Suppressor macrophage treated with lipopolysaccharide for 1 hour (primary cell): Measurements from ENCODE around the gene SRP54.
"Not testable (repeated sequence)": the region's sequence is repeated elsewhere in the genome, so short reads cannot be mapped to it uniquely, and the experiment has no call there.

Experiments
- DNase-seq, 3 donors: peaks; one replicate each; pipeline ENCODE4 v3.0.0-alpha.2; 2020 to 2022

SRP54 gene

DNA sequence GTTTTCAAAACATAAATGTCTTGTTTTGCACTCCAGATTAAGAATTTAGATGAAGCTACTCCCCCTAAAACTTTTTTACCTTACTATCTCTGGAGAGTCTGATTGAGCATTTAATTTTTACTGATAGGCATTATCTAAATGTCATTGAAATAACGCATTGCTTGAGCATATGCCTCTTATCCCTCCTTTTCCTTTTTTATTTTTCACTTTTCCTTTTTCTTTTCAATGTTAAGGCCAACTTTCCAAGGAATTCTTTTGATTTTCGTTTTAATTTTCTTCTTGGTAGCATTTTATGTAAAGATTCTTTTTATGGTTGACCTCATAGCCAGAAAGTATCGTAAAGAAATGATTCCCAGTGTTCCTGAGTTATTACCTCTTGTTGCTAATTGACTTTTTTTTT, 2.9 kb downstream of the SRP54 start:
- no peak for DNase-seq

DNA sequence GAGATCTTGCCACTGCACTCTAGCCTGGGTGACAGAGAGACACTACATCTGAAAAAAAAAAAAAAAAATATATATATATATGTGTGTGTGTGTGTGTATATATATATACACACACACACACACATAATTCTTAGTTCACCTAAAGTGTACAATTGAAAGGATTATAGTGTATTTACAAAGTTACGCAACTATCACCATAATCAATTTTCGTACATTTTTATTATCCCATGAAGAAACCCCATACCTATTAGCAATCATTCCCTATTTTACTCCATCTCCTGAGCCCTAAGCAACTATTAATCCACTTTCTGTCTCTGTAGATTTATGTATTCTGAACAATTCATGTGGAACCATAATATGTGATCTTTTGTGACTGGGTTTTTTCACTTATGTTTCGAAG, 4.4 kb downstream of the SRP54 start:
- DNase-seq = no peak

DNA sequence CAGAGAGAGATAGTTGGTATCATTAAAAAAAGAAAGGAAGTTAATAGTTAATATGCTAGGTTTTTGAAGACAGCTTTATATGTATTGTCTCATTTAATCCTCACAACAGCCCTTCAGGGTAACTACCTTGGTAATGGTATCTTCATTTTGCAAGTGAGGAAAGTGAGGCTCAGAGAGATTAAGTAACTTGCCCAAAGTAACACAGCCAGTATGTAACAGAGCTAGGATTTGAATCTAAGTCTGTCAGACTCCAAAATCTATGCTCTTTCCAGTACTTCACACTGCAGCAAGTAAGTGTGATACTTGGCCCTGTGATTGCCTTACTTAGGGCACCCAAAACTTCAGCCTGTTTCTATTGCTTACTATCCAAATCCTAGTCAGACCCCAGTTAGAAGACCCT, 7.0 kb downstream of the SRP54 start:
- DNase-seq = no peak

DNA sequence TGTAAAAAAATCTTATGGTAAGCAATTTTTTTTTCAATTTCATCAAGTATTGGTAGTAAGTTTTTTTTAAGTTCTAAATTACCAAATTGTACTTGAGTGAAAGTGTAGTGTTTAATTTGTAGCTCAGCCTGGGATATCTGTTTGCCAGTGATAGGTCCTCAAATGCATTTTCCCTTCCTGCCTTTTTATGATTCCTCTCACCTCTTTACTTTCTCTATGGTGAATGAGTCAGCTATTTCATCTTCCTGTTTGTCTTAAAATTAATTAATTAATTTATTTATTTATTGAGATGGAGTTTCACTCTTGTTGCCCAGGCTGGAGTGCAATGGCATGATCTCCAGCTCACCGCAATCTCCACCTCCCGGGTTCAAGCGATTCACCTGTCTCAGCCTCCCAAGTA, 10.6 kb downstream of the SRP54 start:
- DNase-seq = no peak

DNA sequence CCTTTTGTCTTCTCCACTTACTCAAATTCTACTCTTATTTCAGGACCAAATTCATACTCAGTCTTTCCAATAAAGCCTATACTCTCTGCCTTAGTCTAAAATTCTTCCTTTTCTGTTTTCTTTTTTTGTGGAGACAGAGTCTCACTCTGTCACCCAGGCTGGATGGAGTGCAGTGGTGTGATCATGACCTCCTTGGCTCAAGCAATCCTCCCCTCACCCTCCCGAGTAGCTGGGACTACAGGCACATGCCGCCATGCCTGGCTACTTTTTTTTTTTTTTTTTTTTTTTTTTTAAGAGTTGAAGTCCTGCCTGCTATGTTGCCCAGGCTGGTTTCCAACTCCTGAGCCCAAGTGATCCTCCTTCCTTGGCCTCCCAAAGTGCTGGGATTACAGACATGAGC, 11.9 kb downstream of the SRP54 start:
- DNase-seq = no peak

DNA sequence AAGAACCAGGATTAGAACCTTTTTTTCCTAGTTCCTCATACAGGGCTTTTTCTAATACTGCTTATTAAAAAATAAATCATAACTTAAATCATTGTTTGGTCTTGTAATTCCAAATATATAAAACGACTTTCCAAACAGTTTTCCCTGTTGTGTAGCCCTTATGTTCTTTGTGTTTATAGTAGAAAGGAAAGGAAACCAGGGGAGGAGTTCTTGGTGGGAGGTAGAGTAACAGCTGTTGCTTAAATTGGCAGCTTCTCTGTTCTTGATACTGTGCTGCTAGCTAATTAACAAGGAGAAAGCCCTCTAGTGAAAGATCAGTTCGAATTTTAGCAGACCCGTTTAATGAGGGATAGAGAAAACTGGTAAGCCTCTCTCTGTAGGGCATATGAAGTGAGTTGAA, 15.0 kb downstream of the SRP54 start:
- no peak for DNase-seq

DNA sequence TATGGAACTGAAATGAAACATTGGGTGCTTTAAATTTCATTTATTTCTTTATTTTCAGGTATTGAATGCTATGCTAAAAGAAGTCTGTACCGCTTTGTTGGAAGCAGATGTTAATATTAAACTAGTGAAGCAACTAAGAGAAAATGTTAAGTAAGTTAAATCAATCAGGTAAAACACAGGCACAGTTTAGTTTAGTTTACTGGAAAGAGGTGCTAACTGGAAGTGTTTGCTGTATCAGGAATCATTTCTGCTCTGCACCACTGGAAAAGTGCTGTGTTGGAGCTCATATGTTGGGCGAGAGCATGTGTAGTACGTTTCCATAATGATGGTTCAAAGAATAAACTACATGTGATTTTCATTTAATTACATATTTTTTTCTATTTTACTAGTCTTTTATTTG, 16.7 kb downstream of the SRP54 start:
- DNase-seq = no peak

DNA sequence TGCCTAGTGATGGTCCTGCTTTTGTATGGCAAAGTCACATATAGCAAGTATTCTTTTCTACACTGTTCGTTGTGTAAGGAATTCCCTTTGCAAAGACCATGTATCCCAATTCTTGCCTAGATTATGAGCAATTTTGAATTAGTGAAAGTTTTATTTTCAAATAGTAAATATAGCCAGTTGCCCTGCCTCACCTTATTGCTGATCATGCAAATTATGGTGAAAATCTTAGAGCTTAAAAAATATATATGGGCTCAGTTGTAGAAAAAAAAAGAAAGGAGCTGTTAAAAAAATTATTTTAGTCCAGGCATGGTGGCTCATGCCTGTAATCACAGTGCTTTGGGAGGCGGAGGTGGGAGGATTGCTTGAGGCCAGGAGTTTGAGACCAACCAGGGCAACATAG, 18.8 kb downstream of the SRP54 start:
- DNase-seq = no peak

DNA sequence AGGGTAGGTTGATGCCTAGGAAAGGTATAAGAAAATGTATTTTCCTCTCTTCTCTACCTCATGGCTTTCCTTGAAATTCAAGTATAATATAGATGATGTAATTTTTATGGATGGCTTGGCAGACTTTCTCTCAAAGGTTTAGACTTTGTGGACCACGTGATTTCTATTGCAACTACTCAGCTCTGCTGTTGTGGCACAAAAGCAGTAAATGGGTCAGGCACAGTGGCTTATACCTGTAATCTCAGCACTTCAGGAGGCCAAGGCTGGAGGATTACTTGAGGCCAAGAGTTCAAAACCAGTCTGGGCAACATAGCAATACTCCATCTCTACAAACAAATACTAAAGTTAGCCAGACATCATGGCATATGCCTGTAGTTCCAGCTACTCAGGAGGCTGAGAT, 22.0 kb downstream of the SRP54 start:
- DNase-seq = no peak

DNA sequence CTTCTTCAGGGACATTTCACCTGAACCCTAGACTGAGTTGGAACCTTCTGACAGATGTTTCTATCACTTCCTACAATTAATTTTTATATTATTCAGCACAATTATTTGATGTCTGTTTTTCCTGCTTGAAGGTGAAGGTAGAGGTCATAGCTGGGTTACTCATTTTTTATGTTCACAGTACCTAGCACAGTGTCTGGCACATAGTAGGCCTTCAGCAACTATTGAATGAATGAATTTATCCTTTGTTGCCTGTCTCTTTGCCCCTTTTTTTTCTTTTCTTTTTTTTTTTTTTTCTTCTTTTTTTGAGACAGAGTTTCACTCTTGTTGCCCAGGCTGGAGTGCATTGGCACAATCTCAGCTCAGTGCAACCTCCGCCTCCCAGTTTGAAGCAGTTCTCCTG, 33.8 kb downstream of the SRP54 start:
- no peak for DNase-seq

DNA sequence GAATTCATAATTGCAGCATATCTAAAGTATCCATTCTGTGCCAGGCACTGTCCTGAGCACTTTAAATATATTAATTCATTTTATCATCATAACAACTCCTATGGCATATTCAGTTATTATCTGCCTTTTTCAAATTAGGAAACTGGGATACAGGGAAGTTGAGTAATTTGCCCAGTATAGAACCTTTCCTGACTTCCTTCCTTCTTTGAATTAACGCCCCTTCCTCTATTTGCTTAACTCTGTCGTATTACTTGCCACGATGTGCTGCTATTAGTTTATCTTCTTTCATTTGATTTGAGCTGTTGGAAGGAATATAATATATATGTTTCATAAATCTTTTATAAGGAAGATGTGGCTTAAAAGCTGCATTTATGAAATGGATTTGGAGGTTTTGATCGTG, 37.9 kb downstream of the SRP54 start:
- peak in 2 of 3 donors; percentile 19 to 31 for DNase-seq

DNA sequence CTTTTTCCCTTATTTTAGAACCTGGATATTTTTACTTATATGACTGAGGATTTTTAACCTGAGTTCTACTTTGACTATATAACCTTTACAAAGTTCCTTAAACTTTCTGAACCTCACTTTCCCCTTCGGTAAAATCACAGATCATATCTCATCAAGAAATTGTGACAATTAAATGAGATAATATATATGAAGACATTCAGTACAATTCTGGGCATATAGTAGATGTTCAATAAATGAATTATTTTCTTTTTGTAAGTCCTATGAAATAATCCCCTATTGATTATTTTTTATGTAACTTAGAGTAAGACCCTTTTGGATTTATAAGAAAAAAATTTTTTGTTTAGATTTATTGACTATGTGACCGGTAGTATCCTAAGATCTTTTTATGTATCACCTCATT, 45.6 kb downstream of the SRP54 start:
- DNase-seq = no peak

DNA sequence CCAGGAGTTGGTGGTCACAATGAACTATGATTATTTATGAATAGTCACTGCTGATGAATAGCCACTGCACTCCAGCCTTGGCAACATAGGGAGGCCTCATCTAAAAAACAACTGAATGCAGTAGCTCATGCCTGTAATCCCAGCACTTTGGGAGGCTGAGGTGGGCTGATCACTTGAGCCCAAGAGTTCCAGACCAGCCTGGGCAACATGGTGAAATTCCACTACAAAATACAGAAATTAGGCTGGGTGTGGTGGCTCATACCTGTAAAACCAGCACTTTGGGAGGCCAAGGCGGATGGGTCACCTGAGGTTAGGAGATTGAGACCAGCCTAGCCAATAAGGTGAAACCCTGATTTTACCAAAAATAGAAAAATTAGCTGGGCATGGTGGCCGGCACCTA, 49.8 kb downstream of the SRP54 start:
- no peak for DNase-seq

DNA sequence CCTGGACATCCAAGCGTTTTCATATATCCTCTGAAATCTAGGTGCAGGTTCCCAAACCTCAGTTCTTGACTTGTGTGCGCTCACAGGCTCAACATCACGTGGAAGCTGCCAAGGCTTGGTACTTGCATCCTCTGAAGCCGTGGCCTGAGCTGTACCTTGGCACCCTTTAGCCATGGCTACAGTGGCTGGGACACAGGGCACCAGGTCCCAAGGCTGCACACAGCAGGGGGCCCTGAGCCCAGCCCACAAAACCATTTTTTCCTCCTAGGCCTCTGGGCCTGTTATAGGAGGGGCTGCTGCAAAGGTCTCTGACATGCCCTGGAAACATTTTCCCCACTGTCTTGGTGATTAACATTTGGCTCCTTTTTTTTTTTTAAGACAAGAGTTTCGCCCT, 51.6 kb downstream of the SRP54 start:
- no peak for DNase-seq

DNA sequence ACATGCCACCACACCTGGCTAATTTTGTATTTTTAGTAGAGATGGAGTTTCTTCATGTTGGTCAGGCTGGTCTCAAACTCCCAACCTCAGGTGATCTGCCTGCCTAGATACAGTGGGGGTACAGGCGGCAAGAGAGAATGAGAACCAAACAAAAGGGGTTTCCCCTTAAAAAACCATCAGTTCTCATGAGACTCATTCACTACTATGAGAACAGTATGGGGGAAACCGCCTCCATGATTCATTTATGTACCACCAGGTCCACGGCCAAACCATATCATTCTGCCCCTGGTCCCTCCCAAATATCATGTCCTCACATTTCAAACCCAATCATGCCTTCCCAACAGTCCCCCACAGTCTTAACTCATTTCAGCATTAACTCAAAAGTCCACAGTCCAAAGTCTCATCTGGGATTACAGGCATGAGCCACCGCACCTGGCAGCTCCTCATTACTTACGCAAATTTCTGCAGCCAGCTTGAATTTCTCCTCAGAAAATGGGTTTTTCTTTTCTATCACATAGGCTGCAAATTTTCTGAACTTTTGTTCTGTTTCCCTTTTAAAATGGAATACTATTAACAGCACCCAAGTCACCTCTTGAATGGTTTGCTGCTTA, 52.3 kb downstream of the SRP54 start:
- DNase-seq = not testable (repeated sequence)

DNA sequence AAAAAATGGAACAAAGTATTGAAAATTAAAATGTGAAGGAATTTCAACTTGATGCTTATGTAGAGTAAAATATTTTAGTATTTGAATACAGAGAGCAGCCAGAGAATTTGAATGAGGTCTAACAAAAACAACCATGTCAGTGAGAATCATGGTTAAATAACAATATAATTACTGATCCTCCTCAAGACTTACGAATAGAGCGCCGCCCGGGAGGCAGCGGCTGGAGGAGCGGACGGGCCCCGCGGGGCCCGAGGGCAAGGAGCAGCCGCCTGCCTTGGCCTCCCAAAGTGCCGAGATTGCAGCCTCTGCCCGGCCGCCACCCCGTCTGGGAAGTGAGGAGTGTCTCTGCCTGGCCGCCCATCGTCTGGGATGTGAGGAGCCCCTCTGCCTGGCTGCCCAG, 55.5 kb downstream of the SRP54 start:
- DNase-seq = not testable (repeated sequence)

DNA sequence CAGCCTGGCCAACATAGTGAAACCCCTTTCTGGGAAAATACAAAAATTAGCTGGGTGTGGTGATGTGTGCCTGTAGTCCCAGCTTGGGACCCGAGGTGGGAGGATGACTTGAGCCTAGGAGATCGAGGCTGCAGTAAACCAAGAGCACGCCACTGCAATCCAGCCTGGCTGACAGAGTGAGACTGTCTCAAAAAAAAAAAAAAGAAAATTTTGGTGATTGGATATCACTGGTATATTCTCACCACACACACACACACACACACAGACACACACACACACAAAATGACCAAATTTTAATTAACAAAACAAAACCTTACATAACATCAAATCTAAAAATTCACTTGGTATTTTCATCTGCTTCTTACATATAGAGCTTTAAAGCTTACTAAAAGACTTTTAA, 59.8 kb downstream of the SRP54 start:
- DNase-seq = no peak

DNA sequence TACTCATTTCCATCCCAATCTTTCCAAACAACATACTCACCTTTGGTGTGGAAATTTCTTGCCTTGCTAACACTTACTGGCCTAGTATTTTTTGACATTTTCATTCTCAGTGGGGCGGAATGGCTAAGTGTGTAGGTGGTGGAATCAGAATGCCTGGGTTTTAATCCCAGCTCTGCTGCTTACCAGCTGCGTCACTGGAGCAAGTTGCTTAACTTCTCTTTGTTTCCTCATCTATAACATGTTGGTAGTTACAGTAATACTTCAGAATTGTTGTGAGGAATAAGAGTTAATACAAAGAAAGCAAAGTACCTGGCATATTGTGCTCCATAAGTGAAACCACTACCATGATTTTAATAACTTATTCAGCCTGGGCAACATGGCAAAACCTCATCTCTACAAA, 60.3 kb downstream of the SRP54 start:
- DNase-seq = peak in 1 of 3 donors; percentile 3

DNA sequence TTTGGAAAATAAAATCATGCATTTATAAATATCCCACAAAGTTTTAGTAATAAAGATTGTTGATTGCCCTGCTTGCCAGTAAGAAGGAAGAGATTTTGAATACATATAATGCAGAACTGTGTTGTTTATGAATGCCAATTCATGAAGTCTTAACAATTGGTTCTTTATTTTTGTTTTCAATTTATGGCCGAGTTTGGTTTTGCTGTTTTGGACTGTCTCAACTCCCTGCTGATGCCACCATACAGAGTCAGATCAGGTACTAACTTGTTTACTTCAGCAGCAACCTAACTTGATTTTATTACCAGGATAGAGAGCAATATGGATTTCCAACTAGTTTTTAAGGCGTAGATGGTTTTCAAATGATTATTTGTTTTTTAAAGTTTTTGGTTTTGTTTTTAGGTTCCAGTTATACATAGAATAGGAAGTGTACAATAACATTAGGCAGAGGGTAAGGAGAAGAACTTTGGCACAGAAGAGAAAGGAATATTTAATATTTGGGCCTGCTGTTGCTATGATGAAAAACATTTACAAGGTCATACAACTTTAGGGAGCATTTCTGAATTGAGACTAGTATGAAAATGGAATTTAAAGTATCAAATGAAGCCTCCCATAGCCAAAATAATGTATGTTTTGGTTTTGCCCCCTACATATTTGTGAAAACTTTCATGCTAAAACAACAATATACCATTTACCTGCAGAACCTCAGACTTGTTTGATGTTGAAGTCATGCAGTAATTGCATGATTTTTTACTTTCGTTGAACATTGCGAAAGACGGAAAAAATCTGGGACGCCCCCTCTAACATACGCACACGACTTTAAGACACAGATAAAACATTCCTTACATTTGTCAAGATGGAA, 62.4 kb downstream of the SRP54 start:
- DNase-seq = peak; percentile 63 to 73 (median 73)

DNA sequence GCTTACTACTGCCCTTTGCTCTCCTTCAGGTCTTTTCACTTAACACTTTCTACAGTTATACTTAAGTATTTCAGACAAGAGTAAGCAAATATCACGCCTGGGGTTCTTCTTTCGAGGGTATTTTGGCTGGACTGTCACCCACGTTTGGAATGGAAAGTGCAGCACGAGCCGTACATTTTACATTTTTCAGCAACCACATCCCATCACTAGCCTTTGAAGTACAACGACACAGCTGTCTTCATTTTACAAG, 62.9 kb downstream of the SRP54 start:
- no peak for DNase-seq

DNA sequence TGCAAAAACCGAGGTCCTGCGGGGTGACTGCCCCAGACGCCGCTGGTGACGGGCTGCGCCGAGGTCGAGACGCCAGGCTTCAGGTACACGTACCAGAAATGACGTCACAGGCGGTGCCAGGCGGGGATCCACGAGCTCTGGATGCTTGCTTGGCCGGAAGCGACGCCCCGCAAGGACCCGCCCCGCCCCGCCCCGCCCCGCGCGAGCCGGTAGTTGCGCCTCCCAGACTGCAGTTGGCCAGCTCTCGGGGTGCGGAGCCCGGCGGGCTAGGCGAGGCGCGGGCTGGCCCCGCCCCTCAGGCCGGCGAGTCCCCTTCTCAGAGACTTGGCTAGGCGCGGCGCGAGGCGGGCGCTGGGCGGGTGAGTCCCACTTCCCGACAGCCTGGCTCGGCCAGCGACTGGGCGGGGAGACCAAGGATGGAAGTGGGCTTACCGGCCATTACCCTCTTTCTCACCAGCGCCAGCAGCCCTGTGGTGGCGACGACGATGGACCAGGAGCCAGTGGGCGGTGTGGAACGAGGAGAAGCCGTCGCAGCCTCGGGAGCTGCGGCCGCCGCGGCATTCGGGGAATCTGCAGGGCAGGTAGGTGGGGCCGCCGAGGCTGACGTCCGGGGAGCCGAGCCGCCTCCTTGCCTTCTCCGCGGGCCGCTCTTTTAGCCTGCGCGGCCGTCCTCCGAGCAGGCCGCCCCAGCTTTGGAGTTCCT, 63.4 kb downstream of the SRP54 start, which contains the start of gene FAM177A1:
TSS of gene FAM177A1 (plus strand) at position 225 of the 703 bp plus-strand sequence. CDS start at position 417, 192 bp downstream.
- DNase-seq = peak; percentile 99

DNA sequence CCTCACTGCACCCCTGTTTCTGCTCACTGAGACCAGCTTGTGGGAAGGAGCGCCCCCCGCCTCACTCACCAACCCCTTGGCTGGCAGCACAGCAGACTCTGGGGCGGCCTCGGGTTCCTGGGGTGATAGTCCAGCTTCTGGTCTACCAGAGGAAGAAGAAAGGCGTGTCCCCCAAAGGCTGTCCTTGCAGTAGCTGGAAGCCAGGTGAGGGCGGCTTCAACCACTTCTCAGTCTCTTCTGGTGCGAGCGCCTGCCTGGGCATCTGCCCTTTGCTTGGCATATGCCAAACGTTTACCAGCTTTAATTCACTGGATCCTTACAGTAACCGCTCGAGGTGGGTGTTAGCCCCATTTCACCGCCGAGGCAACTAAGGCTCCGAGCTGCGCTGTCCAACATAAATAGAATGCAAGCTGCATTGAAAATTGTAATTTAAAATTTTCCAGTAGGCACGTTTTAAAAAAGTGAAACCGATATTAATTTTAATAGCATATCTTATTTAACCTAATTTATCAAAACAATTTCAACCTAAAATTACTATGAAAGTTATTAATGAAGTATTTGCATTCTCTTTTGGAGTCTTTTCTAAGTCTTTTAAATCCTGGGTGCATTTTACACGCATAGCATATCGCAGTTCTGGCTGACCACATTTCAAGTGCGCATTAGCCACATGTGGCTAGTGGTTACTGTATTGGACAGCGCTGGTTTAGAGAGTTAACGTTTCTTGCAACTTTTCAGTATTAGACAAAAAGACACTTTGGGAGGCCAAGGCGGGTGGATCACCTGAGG, 64.2 kb downstream of the SRP54 start:
- peak in 1 of 3 donors; percentile 46 for DNase-seq

DNA sequence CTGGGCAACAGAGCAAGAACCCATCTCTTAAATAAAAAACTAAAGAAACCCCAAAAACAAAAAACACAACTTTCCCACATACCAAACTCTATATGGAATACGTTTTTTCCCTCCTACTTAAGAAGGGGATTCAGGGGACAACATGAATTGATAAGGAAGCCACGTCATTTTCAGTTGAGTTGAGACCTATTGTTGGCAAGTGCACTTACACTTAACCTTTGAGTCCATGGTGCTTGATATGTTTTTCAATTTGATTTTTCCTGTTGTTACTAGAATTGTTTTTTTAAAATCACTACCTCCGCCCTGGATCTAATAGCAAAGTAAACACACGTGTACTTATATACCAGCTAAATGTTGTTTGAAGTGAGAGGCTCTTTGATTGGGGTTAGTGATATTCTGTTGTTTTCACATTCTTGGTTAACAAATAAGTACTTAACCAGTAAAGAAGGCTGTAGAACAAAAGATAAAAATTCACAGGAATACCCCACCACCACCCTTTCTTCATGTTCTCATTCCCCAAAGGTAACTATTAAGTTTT, 65.3 kb downstream of the SRP54 start:
- no peak for DNase-seq
